DMS53 treated with DMSO at 0.1 percent for 48 hours (cell line): ENCODE measurements around the gene SMIM8.

Experiments
- DNase-seq: peaks from one replicate; lab custom pipeline; 2025; ENCODE audit not compliant: unreplicated experiment; lab: John Stamatoyannopoulos, UW

The SMIM8 gene

DNA sequence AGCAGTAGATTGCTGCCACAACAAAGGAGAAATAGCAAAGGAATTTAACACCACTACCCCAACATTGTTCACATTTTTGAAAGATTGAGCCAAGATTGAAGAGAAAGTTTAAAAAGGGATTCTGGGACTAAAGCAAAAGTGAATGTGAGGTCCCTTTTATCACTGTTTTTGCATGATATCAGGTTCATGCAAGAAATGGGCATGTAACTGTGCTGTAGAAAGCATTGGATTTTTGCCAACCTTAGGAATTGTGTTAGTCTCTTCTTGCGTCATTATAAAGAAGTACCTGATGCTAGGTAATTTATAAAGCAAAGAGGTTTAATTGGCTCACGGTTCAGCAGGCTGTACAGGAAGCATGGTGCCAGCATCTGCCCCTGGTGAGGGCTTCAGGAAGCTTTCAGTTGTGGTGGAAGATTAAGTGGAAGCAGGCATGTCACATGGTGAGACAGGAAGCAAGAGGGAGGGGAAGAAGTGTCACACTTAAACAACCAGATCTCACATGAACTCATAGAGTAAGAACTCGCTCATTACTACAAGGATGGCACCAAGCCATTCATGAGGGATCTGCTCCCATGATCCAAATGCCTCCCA, 11.3 kb downstream of the SMIM8 start:
- no peak for DNase-seq

DNA sequence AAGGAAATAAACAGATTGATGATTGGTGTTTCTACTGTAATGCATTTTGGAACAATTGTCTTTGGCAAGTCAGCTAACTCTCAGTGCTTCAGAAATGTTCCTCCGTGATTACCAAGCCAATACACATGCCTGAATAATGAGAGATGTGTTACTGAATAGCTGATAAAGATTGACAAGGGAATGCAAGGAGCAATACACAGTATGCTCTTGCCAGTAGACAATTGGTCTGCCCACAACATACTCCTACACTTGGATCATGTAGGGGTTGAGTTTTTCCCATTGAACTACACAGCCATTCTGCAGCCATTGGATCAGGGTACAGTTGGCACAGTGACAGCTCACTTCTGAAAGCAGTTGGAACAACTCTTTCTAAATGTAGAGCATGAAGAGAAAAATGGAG, 12.3 kb downstream of the SMIM8 start:
- no peak for DNase-seq

GRCh38 chr6:87336367-87336766, 14.0 kb downstream of the SMIM8 start:
- no peak for DNase-seq

DNA sequence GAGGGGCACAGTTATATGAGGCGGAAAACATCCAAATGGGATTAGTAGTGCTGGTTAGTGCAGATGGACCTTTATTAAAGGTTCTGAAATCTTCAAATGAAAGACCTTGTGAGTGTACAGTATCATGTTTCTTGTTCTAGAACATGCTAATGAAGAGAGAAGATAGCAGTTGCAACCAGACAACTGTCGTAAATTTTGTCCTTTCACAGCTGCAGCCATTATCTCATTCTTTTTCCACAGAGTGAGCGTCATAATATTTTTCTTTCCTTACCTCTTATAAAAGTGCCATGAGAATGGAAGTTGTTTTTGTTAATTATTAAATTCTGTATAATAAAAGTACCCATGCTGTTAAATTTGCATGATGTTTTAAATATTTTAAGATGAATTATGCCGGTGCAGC, 17.8 kb downstream of the SMIM8 start:
- DNase-seq: no peak

- no peak for DNase-seq
Observed at GRCh38 chr6:87341158-87341557, 18.8 kb downstream of the SMIM8 start.

GRCh38 chr6:87341899-87342298, 19.5 kb downstream of the SMIM8 start:
- no peak for DNase-seq

DNA sequence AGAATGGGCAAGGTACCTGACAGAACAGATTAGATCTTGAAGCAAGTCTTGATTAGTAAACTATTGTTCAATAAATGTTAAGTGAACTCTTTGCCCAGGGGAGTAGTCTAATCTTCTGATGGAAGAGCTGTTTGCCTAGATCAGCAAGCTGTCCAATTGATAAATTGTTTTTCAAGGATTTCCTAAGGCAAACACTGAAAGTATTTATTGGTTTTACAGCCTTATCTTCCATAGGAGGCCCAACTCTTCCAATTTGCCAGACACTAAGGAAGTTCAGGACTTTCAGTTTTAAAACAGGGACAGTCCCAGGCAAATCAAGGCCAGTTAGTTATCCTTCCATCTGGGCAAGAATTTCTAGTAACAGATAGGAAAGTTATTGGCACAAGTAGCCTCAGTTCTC, 20.4 kb downstream of the SMIM8 start:
- DNase-seq: no peak

- DNase-seq: no peak
Observed at GRCh38 chr6:87344731-87345130, 22.3 kb downstream of the SMIM8 start, which contains the start of gene C6orf163. C6orf163 (plus strand) TSS chr6:87344813; CDS start chr6:87345100, 287 bp downstream.

- DNase-seq: no peak
Observed at GRCh38 chr6:87346700-87347099, 24.3 kb downstream of the SMIM8 start.

- DNase-seq: no peak
Observed at GRCh38 chr6:87349896-87350295, 27.5 kb downstream of the SMIM8 start.

GRCh38 chr6:87350516-87350915, 28.1 kb downstream of the SMIM8 start:
- no peak for DNase-seq

- DNase-seq: no peak
Observed at GRCh38 chr6:87351583-87351982, 29.2 kb downstream of the SMIM8 start.

- no peak for DNase-seq
Observed at GRCh38 chr6:87356181-87356580, 33.8 kb downstream of the SMIM8 start.

DNA sequence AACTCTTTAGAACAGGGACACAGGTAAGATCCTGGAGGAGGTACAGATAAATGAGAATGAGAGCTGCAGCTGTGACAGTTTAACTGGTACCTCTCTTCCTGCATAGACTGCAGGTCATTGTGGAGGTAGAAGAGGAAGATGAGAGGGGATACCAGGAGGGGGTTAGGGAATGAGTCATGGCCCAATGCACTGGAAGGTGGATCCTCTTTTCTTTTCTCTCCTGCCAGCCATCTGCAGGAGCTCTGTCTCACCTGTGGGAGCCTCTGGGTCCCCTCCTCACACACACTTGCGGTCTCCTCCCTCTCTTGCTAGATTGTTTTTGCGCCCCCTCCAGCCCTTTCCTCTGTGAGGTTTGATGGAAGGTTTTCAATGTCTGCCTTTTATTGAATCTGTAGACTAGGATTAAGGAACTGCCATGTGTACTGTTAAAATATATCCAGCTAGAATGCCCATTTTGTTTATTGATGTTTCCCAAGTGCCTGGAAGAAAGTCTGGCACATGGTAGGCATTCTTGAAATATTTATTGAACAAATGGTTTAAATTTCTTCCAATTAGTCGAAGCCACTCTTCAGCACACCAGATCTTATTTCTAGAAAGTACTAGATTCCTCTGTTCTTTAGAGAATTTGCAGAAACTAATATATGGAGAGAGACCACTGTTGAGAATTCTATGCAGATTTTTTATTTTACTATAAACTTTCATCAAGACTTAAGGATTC, 35.2 kb downstream of the SMIM8 start:
- no peak for DNase-seq

- DNase-seq: no peak
Observed at GRCh38 chr6:87364602-87365252, 42.3 kb downstream of the SMIM8 start.

DNA sequence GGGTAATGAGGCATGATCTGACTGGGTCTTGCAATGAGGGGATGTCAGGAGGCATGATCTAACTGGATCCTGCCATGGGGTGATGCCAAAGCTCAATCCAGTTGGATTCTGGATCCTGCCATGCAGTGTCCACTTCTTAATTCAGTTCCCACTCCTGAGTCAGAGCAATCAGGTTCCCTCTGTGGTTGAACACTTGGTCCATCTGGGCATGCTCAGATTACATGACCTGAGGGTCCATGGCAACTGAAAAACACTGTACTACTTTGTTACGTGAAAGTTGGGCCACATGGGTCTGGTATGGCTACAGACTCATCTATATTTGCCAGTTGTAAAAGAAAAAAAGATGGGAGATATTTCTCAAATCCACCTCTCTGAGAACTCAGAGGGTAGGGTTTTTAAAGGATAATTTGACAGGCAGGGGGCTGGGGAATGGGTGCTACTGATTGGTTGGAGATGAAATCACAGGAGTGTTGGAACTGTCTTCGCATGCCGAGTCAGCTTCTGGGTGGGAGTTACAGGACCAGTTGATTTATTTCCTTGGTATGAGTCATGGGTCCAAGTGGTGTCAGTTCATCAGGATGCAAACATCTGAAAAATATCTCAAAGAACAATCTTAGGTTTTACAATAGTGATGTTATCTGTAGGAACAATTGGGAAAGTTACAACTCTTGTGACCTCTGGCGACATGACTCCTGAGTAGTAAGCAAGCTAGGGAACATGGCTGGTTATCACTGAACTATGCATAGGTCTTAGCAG, 43.9 kb downstream of the SMIM8 start:
- DNase-seq: no peak

- no peak for DNase-seq
Observed at GRCh38 chr6:87366899-87367298, 44.5 kb downstream of the SMIM8 start.

- DNase-seq: no peak
Observed at GRCh38 chr6:87373377-87373776, 51.0 kb downstream of the SMIM8 start.

DNA sequence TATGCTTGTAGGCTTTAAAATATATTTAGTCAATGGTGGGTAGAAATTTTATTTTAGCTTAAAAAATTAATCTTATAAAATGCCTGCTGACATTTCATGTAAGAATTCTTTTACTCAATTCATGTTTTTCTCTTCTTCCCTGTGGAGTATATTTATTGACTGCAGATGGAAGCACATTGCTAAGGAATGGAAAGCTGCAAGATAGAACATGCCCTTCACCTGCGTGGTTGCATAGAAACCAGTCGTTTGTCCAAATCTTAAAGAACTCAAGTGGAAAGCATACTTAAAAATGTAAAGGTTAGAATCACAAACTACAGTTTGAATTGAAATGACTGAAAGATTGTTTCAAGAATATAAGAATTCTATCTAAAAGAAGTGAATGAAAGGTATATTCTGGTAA, 52.9 kb downstream of the SMIM8 start:
- DNase-seq: no peak

DNA sequence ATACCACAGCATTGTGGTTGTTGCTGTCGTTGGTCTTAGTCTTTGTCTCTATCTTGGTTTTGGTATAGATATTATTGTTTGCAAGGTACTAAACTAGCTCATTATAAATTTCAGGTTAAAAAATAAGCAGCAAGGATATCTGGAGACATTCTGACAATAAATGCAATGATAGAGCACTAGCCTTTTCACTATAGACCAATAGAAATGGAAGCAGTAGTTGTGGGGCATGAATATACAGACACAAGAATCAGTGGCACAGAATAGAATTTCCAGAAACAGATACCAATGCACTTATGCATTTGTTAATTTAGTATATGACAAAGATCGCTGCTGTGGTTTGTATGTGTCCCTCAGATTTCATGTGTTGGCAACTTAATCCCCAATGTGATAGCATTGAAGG, 54.3 kb downstream of the SMIM8 start:
- DNase-seq: no peak

DNA sequence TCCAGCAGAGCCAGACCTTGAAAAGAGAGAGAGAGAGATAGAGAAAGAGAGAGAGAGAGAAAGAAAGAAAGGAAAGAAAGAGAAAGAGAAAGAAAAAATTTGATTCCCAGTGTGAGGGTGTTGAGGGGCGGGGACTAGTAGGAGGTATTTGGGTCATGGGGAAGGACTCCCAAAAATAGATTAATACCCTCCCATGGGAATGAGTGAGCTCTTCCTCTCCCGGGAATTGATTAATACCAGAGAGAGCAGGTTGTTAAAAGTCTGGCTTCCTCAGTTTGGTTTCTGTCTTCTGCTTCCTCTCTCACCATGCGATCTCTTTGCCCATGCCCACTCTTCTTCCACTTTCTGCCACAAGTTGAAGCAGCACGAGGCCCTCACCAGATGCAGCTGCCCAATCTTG, 56.6 kb downstream of the SMIM8 start:
- DNase-seq: no peak

DNA sequence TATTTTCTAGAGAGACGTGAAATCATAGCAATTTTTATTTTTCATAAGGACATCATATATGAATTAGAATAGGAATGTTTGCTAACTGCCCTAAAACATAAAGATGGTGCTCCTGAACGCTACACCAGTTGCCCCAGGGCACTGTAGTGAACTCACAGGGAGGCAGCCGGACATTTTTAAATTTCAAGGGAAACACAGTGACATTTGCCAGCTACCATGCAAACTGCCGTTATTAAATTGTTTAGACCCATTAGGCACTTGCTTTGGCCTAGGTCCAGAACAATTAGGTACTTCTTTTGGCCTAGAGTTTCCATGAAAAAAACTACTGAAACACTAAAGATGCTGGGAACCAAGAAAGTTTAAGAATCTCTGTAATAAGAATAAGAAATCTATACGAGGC, 60.5 kb downstream of the SMIM8 start:
- DNase-seq: no peak
